ENCODE data around the gene ATR.

GRCh38 chr3:142613491-142613890, 35.0 kb upstream of the ATR start:
- TF ChIP-seq CTCF (IDR thresholded peaks at IDR 0.05; ENCODE audit: insufficient read depth, low read depth, low read length) (no peak), EZH2 (IDR thresholded peaks at IDR 0.05; ENCODE audit: insufficient read depth, low read length) (no peak)

All from astrocyte (in vitro differentiated cells and primary cell).